GM12864 (cell line): Measurements from ENCODE around the gene ITPKB.
"Not testable (repeated sequence)": the region's sequence is repeated elsewhere in the genome, so short reads cannot be mapped to it uniquely, and the experiment has no call there.

Source experiments
- DNase-seq: peaks from one replicate; pipeline ENCODE4 v3.0.0-alpha.2; 2011; ENCODE audit warnings: low read depth
- H3K4me3 ChIP-seq: 2 replicates; pipeline ENCODE4 v1.5.1; 2011; ENCODE audit warnings: mild to moderate bottlenecking, low read depth, low read length, control low read depth
- CTCF ChIP-seq: IDR thresholded peaks from 2 replicates; pipeline ENCODE4 v1.5.1; 2011; ENCODE audit warnings: low read depth, mild to moderate bottlenecking, moderate library complexity, low read length, control low read depth, inconsistent platforms; ENCODE audit errors: missing control alignments

ITPKB gene

GRCh38 chr1:226625326-226625725, 113.8 kb downstream of the ITPKB start:
- no peak overlapping the region for H3K4me3 ChIP-seq
- no peak for TF ChIP-seq CTCF
- DNase-seq = no peak

- DNase-seq = no peak
These were observed 114.6 kb downstream of the ITPKB start for GRCh38 chr1:226624526-226624925.

GRCh38 chr1:226622012-226622411, 117.1 kb downstream of the ITPKB start:
- no peak for TF ChIP-seq CTCF
- no peak for DNase-seq
- no peak overlapping the region for H3K4me3 ChIP-seq

More at GRCh38 chr1:226624526-226624925, 114.6 kb downstream of the ITPKB start:
- no peak overlapping the region for H3K4me3 ChIP-seq
- no peak for TF ChIP-seq CTCF

- DNase-seq = no peak
- no peak overlapping the region for H3K4me3 ChIP-seq
- TF ChIP-seq CTCF = no peak
These were observed 120.1 kb downstream of the ITPKB start for GRCh38 chr1:226619031-226619430.

GRCh38 chr1:226618380-226618779, 120.7 kb downstream of the ITPKB start:
- no peak overlapping the region for H3K4me3 ChIP-seq
- no peak for DNase-seq
- no peak for TF ChIP-seq CTCF

GRCh38 chr1:226617719-226618118, 121.4 kb downstream of the ITPKB start:
- H3K4me3 ChIP-seq, DNase-seq: not testable (repeated sequence)

- no peak for TF ChIP-seq CTCF
- H3K4me3 ChIP-seq = no peak overlapping the region
These were observed 122.0 kb downstream of the ITPKB start for GRCh38 chr1:226617109-226617508.

GRCh38 chr1:226616636-226617035, 122.4 kb downstream of the ITPKB start:
- no peak for TF ChIP-seq CTCF
- no peak for DNase-seq
- no peak overlapping the region for H3K4me3 ChIP-seq

More at GRCh38 chr1:226617109-226617508, 122.0 kb downstream of the ITPKB start:
- no peak for DNase-seq
